Colon (tissue), 2 donors: ENCODE data around the gene DPYSL4.

ENCODE experiments used
- FAIRE-seq: peaks from 2 replicates; lab custom pipeline; 2012; peaks lifted over from hg19 to GRCh38; lab: Jason Lieb, UNC
- donor health status: control.
- donor health status: control.

The DPYSL4 gene

DNA sequence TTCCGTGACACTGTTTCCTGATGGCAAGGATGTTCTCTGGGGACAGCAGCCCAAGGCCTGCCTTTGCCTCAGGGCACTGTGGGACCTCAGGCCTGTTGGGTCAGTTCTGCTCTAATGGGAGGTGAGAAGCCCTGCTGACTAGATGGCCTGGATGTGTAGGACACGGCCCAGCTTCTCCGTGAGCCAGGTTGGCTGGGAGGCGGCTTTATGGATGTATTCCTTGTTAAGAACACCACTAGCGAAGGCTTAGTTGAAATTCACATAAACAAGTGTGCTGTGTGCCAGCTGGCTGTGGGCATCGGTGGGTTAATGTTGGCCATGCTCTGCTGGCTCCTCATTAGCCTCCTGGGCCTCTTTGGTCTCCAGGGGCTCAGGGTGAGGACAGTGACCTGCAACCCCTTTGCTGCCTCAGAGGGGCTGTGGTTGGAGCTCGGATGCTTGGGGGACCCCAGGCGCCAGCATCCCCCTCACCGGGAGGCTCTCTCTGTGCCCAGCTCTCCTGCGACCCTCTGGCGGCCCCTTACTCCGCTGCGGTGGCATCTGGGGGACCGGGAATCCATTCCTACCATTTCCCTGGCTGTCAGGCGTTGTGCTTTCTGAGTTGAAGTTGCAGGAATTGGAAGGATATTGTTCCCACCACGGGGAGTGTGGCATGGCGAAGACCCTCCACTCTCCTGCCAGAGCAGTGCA lies 22.8 kb upstream of the DPYSL4 start:
- FAIRE-seq: no peak

- no peak for FAIRE-seq
These were observed 21.9 kb upstream of the DPYSL4 start for GRCh38 chr10:132164761-132165278.

DNA sequence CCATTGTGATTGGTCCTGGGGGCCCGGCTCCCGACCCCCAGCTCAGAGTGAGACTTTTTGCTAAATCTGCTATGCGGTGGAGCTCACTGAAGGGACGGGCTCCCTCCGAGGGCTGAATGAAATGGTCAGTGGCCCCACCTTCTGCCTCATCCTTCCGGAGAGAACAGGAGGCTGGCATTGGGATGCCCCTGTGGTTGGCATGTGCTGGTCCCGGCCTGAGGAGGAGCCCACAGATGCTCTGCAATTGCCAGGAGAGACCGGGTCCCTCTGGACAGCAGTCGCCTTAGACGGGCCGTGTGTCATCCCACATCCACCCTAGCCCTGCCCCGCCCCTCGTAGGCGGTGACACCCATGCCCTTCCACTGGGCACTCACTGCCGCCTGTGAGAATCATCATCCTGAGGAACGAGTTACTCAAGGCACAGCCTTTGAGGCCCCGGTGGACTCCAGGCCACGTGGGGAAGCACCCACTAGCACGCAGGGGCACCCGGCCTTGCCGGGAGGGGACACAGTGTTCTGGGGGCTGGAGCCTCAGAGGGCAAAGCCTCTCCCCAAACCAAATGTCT lies 21.2 kb upstream of the DPYSL4 start:
- FAIRE-seq: no peak

GRCh38 chr10:132166216-132166950 lies 20.4 kb upstream of the DPYSL4 start:
- no peak for FAIRE-seq

GRCh38 chr10:132167041-132167674 lies 19.6 kb upstream of the DPYSL4 start:
- no peak for FAIRE-seq

DNA sequence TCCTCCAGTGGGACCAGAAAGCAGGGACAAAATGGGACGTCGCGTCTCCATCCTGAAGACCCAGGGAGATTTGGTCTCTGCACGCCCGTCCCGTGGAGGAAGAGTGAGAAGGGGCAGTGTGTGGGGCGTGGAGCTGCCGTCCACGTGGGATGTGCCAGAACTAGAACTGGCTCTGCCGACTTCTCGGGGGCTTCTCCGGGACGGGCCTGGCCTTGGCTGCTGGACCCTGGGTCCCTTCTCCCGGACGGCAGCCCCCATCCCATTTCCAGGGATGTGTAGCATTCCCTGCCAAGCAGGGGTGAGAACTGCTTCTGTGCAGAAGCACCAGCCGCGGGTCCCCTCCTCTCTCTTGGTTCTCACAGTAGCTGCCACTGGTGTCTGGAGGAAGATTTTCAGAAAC lies 18.8 kb upstream of the DPYSL4 start:
- FAIRE-seq: no peak

GRCh38 chr10:132168571-132169030 lies 18.1 kb upstream of the DPYSL4 start:
- no peak for FAIRE-seq

DNA sequence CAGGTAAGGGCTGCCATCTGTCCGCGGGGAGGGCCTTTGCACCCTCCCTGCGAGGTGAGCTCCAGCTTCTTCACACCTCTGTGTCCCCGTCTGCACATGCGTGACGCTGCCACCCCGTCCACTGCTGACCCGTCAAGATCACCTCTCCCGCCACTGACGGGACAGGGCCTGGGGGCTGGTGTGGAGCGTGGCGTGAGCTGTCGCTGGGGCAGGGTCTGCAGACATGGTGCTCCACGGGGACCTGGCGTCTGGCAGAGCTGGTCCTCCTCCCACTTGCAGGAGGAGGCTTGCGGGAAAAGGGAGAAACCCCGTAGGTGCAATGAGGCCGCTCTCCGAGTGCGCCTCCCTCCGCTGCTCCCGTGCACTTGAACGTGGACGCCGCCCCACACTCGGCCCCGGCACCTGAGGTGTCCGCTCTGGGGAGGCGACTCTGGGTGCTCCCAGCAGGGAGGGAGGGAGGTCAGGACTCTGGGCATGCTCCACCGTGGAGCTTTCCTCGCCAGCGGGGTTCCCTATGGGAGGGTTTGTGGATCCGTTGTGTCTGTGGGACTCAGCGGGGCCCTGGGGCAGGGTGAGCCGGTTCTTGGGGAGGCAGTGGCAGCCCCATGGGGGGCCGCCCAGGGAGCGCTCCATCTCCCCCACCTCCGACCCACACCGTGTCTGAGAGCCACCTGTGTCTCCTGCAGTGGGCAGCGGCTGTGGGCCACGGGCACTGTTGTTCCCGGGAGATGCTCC lies 17.6 kb upstream of the DPYSL4 start:
- FAIRE-seq: no peak

DNA sequence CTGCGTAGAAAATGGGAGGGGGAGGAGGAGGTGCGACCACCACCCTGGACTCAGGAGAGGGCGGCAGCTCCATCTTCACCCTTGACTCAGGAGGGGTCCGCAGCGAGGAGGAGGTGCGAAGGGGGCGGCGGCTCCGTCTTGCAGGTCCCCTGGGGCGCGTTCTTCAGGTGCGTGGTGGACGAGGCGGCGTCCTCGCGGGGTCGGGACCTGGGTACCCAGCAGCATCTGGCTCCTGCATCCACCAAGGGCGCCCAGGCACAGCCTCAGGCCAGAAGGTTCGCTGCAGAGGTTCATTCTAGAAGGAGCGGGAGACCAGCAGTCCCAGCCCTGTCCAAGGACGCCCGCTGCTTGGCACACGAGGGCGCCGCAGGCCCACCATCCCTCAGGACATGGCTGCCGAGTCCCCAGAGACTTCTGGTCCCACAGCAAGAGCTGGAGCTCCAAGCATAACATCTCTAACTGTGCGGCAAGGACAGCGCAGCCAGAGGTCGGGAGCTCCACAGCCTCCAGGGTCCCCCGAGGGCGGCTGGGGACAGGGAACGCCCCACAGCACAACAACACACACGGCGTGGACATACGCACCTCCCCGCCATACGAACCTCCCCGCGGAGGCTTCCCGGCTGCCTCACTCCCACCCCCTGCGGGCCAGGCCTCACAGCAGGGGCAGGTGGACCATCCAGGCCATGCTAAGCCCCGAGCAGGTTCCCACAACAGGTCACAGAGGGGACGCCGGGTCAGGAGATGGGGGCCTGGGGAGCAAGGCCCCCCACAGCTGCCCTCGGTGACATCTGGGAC lies 16.8 kb upstream of the DPYSL4 start:
- FAIRE-seq: no peak

DNA sequence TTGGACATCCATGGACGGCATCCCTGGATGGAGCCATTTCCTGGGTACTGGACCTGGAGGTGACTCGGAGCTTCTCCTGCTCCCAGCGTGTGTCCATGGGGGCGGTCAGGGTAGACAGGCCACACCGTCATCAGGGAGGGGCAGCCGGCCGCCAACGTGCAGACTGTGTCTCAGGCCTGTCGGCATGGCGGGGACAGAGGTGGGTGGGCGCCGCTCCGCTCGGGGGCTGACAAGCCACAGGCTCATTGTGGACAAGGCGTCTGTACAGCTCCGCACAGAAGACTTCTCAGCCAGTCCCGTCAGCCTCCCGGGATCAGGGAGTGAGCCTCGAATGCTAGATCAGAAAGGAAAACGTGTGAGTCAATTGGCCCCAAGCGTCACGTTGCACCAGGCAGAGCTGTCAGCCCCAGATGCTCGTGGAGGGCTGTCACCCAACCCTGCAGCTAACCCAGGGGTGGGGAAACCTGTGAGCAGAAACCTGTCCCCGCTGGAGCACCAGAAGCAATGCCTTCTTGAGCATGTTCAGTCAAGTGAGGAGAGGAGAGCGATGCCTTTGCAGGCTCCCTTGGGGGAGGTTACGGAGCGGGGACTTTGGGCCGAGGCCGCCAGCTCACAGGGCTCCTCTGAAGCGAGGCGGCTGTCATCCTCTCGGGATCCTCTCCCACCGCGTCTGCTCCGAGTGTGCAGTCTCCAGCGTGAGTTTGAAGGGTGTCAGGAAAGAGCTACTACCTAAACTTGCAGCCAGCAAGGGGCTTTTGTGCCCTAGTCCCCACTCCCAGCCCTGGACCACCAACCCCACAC lies 16.0 kb upstream of the DPYSL4 start:
- FAIRE-seq: no peak

- no peak for FAIRE-seq
These were observed 14.4 kb upstream of the DPYSL4 start for GRCh38 chr10:132172091-132173066.

DNA sequence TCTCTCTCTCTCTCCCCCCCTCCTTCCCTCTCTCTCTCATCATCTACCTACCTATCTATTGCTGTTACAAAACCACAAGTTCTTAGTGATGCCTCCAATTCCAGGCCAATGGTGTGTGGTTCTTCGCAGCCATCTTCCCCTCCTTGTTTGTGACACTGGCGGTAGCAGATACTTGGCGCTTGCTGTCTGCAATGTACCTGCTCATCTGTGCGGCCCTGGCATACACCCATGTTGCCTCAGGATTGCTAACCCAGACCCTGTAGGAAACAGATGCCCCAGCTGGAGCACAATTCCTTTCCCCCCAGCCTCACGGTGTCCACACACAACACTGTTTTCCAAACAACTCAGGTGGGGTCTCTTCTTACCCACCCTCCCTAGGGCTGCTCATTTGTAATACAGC lies 13.6 kb upstream of the DPYSL4 start:
- FAIRE-seq: no peak

DNA sequence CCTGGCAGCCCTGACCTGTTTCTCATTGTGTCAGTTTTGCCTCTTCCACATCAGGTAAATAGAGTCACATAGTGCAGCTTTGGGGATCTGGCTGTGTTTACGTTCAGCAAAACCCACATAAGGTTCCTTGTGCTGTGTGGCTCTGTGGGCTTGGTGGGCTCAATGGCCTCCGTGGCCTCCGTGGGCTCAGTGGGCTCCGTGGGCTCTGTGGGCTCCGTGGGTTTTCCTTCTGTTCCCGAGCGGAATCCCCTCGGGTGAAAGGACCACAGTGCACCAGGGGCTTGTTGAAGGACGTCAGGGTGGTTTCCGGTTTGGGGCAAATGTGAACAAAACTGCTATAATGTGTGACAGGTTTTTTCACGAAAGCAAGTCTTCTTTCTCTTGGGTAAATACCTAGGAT lies 12.5 kb upstream of the DPYSL4 start:
- no peak for FAIRE-seq

DNA sequence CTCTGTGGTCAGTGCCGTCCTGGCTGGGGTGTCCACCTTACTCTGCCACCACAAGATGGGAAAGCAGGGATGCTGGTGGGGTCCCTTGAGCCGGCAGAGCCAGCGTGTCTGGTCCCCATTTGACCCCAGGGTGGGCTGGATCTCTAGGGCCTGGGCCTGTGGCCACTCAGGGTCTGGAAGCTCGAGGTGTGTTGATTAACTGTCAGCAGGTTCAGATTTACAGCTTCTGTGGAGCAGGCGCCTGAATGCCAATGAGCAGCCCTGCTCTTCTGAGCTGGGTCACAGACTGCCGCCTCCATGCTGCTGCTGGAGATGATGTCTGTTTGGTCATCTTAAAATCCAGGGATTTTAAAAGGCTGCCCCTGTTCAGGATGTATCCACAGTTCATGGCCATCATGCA lies 11.3 kb upstream of the DPYSL4 start:
- FAIRE-seq: no peak

DNA sequence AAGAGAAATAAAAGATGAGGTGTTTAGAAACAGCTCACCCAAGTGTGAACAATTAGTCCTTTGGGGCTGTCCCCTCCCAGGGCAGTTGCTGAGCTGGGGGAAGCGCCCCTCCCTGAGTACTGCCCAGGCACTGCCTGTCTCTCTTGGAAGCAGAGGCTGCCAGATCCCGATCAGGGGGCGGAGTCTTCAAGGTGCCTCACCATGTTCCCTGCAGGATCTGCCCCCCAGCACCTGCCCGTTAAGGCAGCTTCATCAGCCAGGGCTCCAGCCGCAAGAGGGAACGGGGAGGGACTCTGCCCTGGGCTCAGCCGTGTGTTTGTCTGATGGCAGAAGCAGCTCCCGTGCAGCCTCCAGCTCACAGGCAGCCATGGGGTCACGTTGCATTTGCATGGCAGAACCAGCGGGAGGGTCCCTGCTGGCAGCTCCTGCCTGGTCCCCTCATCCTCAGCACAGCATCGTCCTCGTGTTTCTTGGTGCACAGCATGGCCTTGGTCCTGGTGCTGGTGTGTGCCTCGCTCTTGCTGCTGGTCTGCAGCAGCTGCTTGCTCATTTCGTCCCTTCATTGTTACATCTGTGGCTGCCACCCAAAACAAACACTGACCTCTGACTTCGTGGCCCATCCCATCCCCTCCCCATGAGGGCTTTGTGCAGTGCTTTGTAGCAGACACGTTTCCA lies 10.7 kb upstream of the DPYSL4 start:
- FAIRE-seq: no peak

GRCh38 chr10:132176623-132177500 lies 9.9 kb upstream of the DPYSL4 start:
- FAIRE-seq: no peak

DNA sequence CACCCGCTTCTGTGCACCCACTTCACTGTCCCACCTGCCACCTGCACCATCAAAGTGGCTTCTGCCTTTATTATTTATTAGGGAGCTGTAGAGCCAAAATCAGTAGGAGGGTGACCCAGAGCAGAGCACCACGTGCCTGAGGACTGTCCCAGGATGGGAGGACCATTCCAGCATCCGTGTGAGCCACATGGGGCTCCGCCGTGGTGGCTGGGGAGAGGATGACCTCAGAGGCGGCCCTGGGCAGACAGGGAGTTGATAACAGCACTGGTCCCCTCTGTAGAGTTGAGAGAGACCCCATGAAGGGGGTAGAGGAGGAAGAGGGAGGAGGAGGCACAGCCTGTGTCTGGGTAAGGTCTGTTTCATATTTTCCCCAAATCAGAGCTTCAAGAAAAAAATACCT lies 8.7 kb upstream of the DPYSL4 start:
- FAIRE-seq: no peak
